ACC112 (cell line): ENCODE measurements around the gene UBXN2A.

ENCODE experiments used
- H2AFZ ChIP-seq: fragments of 200-600 bp; sonication (generic); one replicate; pipeline ENCODE4 v1.6.0; 2017; ENCODE audit warnings: antibody characterized with exemption, low read length; ENCODE audit not compliant: unreplicated experiment
- H3K27ac ChIP-seq: fragments of 200-600 bp; sonication (generic); 2 replicates; pipeline ENCODE4 v1.5.1; 2014; ENCODE audit warnings: low read depth, mild to moderate bottlenecking, antibody characterized with exemption, low read length, moderate library complexity
- H3K27me3 ChIP-seq: fragments of 200-600 bp; sonication (generic); 2 replicates; pipeline ENCODE4 v1.6.1; 2014; ENCODE audit warnings: mild to moderate bottlenecking, antibody characterized with exemption, low read length, moderate library complexity, mixed read lengths; ENCODE audit not compliant: insufficient read depth
- H3K36me3 ChIP-seq: fragments of 200-600 bp; sonication (generic); 2 replicates; pipeline ENCODE4 v1.6.1; 2016; ENCODE audit warnings: mild to moderate bottlenecking, antibody characterized with exemption, low read length, moderate library complexity, mixed read lengths; ENCODE audit not compliant: insufficient read depth
- H3K4me1 ChIP-seq: fragments of 200-600 bp; sonication (generic); one replicate; pipeline ENCODE4 v1.6.1; 2016; ENCODE audit warnings: low read length, mixed read lengths; ENCODE audit not compliant: insufficient read depth, unreplicated experiment, control insufficient read depth
- H3K4me3 ChIP-seq: fragments of 200-600 bp; sonication (generic); 2 replicates; pipeline ENCODE4 v1.5.1; 2014; ENCODE audit warnings: mild to moderate bottlenecking, low read depth, low read length
- H3K79me2 ChIP-seq: fragments of 200-600 bp; sonication (generic); one replicate; pipeline ENCODE4 v1.6.0; 2016; ENCODE audit warnings: low read length; ENCODE audit not compliant: control insufficient read depth, unreplicated experiment, insufficient read depth

UBXN2A gene

GRCh38 chr2:23993736-23994269, 53.5 kb downstream of the UBXN2A start:
- H3K27me3 ChIP-seq: no peaks in the 10 kb centered on the region
- H3K27ac ChIP-seq: no peak overlapping the region
- H3K79me2 ChIP-seq: no peaks in the 10 kb centered on the region
- H3K36me3 ChIP-seq: no peaks in the 10 kb centered on the region
- no peaks in the 10 kb centered on the region for H3K4me1 ChIP-seq
- no peak overlapping the region for H3K4me3 ChIP-seq
- no peak overlapping the region for H2AFZ ChIP-seq

- Histone ChIP-seq H3K4me3 (no peak overlapping the region), H3K27ac (no peak overlapping the region), H3K79me2 (no peaks in the 10 kb centered on the region), H3K27me3 (no peaks in the 10 kb centered on the region), H3K36me3 (no peaks in the 10 kb centered on the region), H2AFZ (no peak overlapping the region), H3K4me1 (no peaks in the 10 kb centered on the region)
These were observed 54.3 kb downstream of the UBXN2A start for GRCh38 chr2:23994567-23994966.

- no peak overlapping the region for H3K4me3 ChIP-seq
- no peaks in the 10 kb centered on the region for H3K27me3 ChIP-seq
- no peaks in the 10 kb centered on the region for H3K79me2 ChIP-seq
- no peak overlapping the region for H2AFZ ChIP-seq
- peaks cover 5% of the 10 kb centered on the region for H3K4me1 ChIP-seq
- H3K27ac ChIP-seq: no peak overlapping the region
- no peaks in the 10 kb centered on the region for H3K36me3 ChIP-seq
These were observed 67.4 kb downstream of the UBXN2A start for GRCh38 chr2:24007693-24008092.

GRCh38 chr2:24008672-24009366, 68.6 kb downstream of the UBXN2A start:
- peak overlapping the region; percentile 60; the same call in 1 of the 2 replicates for H3K4me3 ChIP-seq
- H3K4me1 ChIP-seq: peaks cover 8% of the 10 kb centered on the region
- no peaks in the 10 kb centered on the region for H3K79me2 ChIP-seq
- no peak overlapping the region for H2AFZ ChIP-seq
- H3K36me3 ChIP-seq: no peaks in the 10 kb centered on the region
- H3K27ac ChIP-seq: no peak overlapping the region
- H3K27me3 ChIP-seq: no peaks in the 10 kb centered on the region

GRCh38 chr2:24009367-24009679, 69.1 kb downstream of the UBXN2A start:
- H3K27me3 ChIP-seq: no peaks in the 10 kb centered on the region
- no peak overlapping the region for H2AFZ ChIP-seq
- H3K27ac ChIP-seq: no peak overlapping the region
- H3K4me3 ChIP-seq: peak overlapping the region; percentile 71; the same call in 1 of the 2 replicates
- no peaks in the 10 kb centered on the region for H3K36me3 ChIP-seq
- H3K4me1 ChIP-seq: peaks cover 8% of the 10 kb centered on the region
- H3K79me2 ChIP-seq: no peaks in the 10 kb centered on the region

- Histone ChIP-seq H3K27ac (no peak within 1 kb of the TSS), H2AFZ (peak within 1 kb of the TSS; percentile 28), H3K36me3 (no peaks in the 10 kb centered on the region), H3K4me1 (peaks cover 13% of the 10 kb centered on the region), H3K27me3 (no peaks in the 10 kb centered on the region), H3K4me3 (peak within 1 kb of the TSS; percentile 71), H3K79me2 (no peaks in the 10 kb centered on the region)
These were observed 69.6 kb downstream of the UBXN2A start, which contains the start of gene MFSD2B for GRCh38 chr2:24009680-24010476. Gene MFSD2B, plus strand, starts transcription at chr2:24010085. Its CDS starts 12 bp downstream, at chr2:24010097.

- H3K4me1 ChIP-seq: peaks cover 16% of the 10 kb centered on the region
- no peak overlapping the region for H3K27ac ChIP-seq
- H3K36me3 ChIP-seq: no peaks in the 10 kb centered on the region
- no peaks in the 10 kb centered on the region for H3K27me3 ChIP-seq
- peak overlapping the region; percentile 28 for H2AFZ ChIP-seq
- H3K4me3 ChIP-seq: peak overlapping the region; percentile 71
- H3K79me2 ChIP-seq: no peaks in the 10 kb centered on the region
These were observed 70.4 kb downstream of the UBXN2A start for GRCh38 chr2:24010477-24011249.

- Histone ChIP-seq H2AFZ (no peak overlapping the region), H3K4me3 (no peak overlapping the region), H3K79me2 (no peaks in the 10 kb centered on the region), H3K27me3 (no peaks in the 10 kb centered on the region), H3K36me3 (no peaks in the 10 kb centered on the region), H3K4me1 (peaks cover 24% of the 10 kb centered on the region), H3K27ac (no peak overlapping the region)
These were observed 71.2 kb downstream of the UBXN2A start for GRCh38 chr2:24011250-24012104.

GRCh38 chr2:24012521-24013188, 72.4 kb downstream of the UBXN2A start:
- Histone ChIP-seq H3K36me3 (no peaks in the 10 kb centered on the region), H3K4me1 (peaks cover 31% of the 10 kb centered on the region), H3K27me3 (no peaks in the 10 kb centered on the region), H3K27ac (no peak overlapping the region), H3K79me2 (no peaks in the 10 kb centered on the region), H3K4me3 (no peak overlapping the region), H2AFZ (no peak overlapping the region)
